Measurements from ENCODE around the gene QKI.

Gene QKI

DNA sequence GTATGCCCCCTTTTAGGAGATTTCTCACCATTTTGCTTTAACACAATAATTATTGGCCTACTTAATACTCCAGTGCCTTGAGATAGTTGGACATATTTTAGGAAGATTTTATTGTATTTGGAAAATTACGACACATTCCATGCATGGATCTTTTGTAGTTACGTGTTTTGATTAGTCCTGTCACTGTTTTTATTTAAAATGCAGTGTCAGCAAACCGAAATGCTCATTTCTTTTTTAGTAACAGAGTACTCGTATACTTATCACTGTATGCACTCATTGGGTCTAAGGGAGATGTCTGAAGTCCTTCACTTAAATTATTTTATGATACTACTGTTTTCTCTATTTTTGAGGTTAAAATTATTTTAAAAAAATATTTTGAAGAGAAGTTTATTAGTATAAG, 153.8 kb downstream of the QKI start:
- Histone ChIP-seq H3K4me1 (no peaks in the 10 kb centered on the region), H3K27ac (no peak overlapping the region), H3K4me2 (ENCODE audit: low read length) (no peak overlapping the region), H2AFZ (no peak overlapping the region), H3K9me3 (ENCODE audit: control insufficient read depth, low read length) (no peaks in the 10 kb centered on the region), H3K9ac (no peak overlapping the region), H3K36me3 (ENCODE audit: control insufficient read depth, insufficient read depth, low read length) (no peaks in the 10 kb centered on the region), H3K79me2 (no peaks in the 10 kb centered on the region), H3K4me3 (ENCODE audit: low read depth, low read length) (no peak overlapping the region), H3K27me3 (ENCODE audit: control insufficient read depth, insufficient read depth, low read length) (no peaks in the 10 kb centered on the region)
- TF ChIP-seq, protein P1, sequence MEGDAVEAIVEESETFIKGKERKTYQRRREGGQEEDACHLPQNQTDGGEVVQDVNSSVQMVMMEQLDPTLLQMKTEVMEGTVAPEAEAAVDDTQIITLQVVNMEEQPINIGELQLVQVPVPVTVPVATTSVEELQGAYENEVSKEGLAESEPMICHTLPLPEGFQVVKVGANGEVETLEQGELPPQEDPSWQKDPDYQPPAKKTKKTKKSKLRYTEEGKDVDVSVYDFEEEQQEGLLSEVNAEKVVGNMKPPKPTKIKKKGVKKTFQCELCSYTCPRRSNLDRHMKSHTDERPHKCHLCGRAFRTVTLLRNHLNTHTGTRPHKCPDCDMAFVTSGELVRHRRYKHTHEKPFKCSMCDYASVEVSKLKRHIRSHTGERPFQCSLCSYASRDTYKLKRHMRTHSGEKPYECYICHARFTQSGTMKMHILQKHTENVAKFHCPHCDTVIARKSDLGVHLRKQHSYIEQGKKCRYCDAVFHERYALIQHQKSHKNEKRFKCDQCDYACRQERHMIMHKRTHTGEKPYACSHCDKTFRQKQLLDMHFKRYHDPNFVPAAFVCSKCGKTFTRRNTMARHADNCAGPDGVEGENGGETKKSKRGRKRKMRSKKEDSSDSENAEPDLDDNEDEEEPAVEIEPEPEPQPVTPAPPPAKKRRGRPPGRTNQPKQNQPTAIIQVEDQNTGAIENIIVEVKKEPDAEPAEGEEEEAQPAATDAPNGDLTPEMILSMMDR (IDR thresholded peaks at IDR 0.05), result no peak

DNA sequence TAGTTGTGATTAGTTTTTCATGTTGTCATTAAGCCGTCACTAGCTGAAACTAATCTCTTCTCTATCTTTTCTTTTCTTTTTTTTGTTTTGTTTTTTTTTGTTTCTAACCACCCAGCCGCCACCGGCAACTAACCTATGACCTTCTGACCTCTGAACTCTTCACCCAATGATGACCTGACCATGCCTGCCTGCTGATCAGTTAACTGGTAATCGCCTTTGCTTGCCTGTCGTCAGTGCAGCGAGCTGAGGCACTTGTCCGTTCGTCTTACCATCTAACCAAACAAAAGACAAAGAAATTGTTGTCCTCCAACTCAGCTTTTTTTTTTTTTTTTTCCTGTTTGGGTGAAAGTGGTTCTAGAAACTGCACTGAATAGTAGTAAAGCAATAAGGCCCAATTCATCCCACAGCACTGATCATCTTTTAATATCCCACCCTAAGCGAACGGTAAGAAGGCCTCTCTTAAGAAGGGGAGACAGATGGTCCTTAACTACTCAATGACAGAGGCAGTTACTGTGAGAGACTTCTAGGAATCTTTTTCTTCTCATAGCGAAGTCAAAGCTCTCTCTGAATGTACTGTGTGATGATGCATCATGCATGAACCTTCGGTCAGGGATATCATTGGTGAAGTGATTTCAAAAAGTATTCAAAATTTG, 156.2 kb downstream of the QKI start:
- H3K4me2 ChIP-seq (ENCODE audit: low read length), result no peak overlapping the region
- no peaks in the 10 kb centered on the region for H3K9me3 ChIP-seq (ENCODE audit: control insufficient read depth, low read length)
- no peaks in the 10 kb centered on the region for H3K36me3 ChIP-seq (ENCODE audit: control insufficient read depth, insufficient read depth, low read length)
- no peaks in the 10 kb centered on the region for H3K79me2 ChIP-seq
- H3K27ac ChIP-seq, result no peak overlapping the region
- no peak overlapping the region for H3K9ac ChIP-seq
- no peak overlapping the region for H2AFZ ChIP-seq
- no peaks in the 10 kb centered on the region for H3K27me3 ChIP-seq (ENCODE audit: control insufficient read depth, insufficient read depth, low read length)
- H3K4me3 ChIP-seq (ENCODE audit: low read depth, low read length), result no peak overlapping the region
- no peaks in the 10 kb centered on the region for H3K4me1 ChIP-seq
- TF ChIP-seq, protein P1 (IDR thresholded peaks at IDR 0.05), result no peak

DNA sequence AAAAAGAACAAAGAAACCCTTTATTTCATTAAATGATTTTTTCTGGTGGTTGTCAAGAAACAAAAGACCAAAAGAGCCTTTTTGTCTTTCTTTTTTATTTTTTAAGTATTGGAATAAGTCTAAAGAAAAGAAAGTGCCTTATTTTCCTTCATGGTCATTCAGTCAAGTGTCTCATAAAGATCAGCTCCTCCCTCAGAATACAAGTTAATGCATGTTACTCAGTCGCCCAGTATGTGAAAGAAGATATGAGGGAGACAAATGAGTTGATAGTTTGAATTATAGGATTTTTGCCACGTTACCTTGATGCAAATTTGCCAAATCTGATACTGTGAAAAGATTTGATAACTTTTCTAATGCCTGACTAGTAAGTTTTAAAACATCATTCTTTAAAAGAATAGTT, 157.2 kb downstream of the QKI start:
- Histone ChIP-seq H3K27me3 (ENCODE audit: control insufficient read depth, insufficient read depth, low read length) (no peaks in the 10 kb centered on the region), H3K79me2 (no peaks in the 10 kb centered on the region), H3K4me3 (ENCODE audit: low read depth, low read length) (no peak overlapping the region), H3K27ac (no peak overlapping the region), H3K9me3 (ENCODE audit: control insufficient read depth, low read length) (no peaks in the 10 kb centered on the region), H3K4me2 (ENCODE audit: low read length) (no peak overlapping the region), H2AFZ (no peak overlapping the region), H3K4me1 (no peaks in the 10 kb centered on the region), H3K36me3 (ENCODE audit: control insufficient read depth, insufficient read depth, low read length) (no peaks in the 10 kb centered on the region), H3K9ac (no peak overlapping the region)
- TF ChIP-seq, protein P1 (IDR thresholded peaks at IDR 0.05), result no peak

DNA sequence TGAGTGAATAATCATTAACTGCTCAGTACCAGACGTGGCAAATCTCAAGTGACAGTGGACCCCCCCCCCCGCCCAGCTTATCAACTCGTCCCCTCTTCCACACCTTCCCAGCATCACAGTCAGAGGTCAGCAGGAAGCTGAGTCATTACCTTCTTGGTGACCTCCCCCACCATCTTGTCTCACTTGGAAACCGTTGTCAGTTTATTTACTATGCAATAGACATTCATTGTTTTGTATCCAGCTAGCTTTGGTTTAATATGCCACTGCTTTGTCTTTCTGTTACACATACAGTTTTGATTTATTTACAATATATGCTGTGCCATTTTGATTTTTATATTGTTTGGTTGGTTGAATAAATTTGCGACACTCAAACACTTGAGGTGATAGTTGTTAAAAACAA, 158.1 kb downstream of the QKI start:
- H3K4me1 ChIP-seq, result no peaks in the 10 kb centered on the region
- TF ChIP-seq, protein P1 (IDR thresholded peaks at IDR 0.05), result no peak
- no peak overlapping the region for H2AFZ ChIP-seq
- no peak overlapping the region for H3K9ac ChIP-seq
- H3K27ac ChIP-seq, result no peak overlapping the region
- no peaks in the 10 kb centered on the region for H3K9me3 ChIP-seq (ENCODE audit: control insufficient read depth, low read length)
- no peaks in the 10 kb centered on the region for H3K27me3 ChIP-seq (ENCODE audit: control insufficient read depth, insufficient read depth, low read length)
- H3K4me2 ChIP-seq (ENCODE audit: low read length), result no peak overlapping the region
- no peaks in the 10 kb centered on the region for H3K79me2 ChIP-seq
- no peak overlapping the region for H3K4me3 ChIP-seq (ENCODE audit: low read depth, low read length)
- H3K36me3 ChIP-seq (ENCODE audit: control insufficient read depth, insufficient read depth, low read length), result no peaks in the 10 kb centered on the region

DNA sequence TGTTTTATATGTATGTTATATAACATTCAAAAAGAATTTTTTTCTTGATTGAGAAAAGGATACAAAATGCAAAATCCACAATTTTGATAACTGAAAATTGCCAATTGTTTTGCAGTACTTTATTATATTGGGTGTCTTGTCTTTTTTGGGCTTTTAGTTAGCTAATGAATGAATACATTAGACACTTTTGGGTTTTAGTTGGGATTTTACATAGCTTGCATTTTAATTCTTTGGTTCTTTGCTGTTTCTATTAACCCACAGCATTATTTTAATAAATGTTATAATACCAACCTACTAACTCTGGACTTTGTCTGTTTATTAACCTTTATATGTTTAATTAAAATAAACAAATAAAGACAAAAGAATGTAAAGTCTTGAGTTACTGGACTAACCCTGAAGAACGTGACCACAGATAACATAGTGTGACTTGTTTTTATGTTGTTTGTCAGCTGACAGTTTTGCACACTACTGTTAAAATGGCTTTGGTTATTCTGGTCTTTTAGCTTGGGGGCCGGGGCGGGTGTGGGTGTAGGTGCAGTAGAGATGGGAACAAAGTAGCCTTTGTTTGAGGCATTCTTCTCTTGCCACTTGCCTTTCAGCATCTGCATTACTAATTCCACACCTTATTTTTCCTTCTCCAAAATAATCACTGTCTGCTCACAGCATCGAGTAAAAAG, 159.1 kb downstream of the QKI start:
- Histone ChIP-seq H3K9me3 (ENCODE audit: control insufficient read depth, low read length) (no peaks in the 10 kb centered on the region), H3K4me1 (no peaks in the 10 kb centered on the region)

More for the DNA sequence above, 159.1 kb downstream of the QKI start:
- TF ChIP-seq, protein P1 (IDR thresholded peaks at IDR 0.05), result no peak
- Histone ChIP-seq H3K36me3 (ENCODE audit: control insufficient read depth, insufficient read depth, low read length) (no peaks in the 10 kb centered on the region), H3K27me3 (ENCODE audit: control insufficient read depth, insufficient read depth, low read length) (no peaks in the 10 kb centered on the region), H3K4me2 (ENCODE audit: low read length) (no peak overlapping the region), H2AFZ (no peak overlapping the region), H3K9ac (no peak overlapping the region), H3K79me2 (no peaks in the 10 kb centered on the region), H3K27ac (no peak overlapping the region), H3K4me3 (ENCODE audit: low read depth, low read length) (no peak overlapping the region)

Measured in parathyroid adenoma (tissue), 2 donors.